Esophagus squamous epithelium (tissue), 5 donors: ENCODE results near the gene PAM16. TPM values are rescaled to one million over a fixed set of nuclear protein-coding genes. Genes with fewer than 3 reads are reported as not detected.

Experiments
- DNase-seq: peaks from one replicate; lab custom pipeline; 2025; lab: John Stamatoyannopoulos, UW
- H3K27ac ChIP-seq, 4 donors: fragments of 200-600 bp; sonication (generic); one replicate each; pipeline ENCODE4 v1.5.1; 2016 to 2019; ENCODE audit warnings: mild to moderate bottlenecking in 1 of 4
- H3K27me3 ChIP-seq, 4 donors: fragments of 200-600 bp; sonication (generic); 1 replicate in 3 of 4; 2 replicates in 1 of 4; pipeline versions ENCODE4 v1.5.1 to v1.6.0; 2017 to 2021; ENCODE audit warnings: antibody characterized with exemption in 1 of 4
- H3K36me3 ChIP-seq, 3 donors: fragments of 200-600 bp; sonication (generic); one replicate each; pipeline ENCODE4 v1.5.1; 2016 to 2019
- H3K4me1 ChIP-seq, 3 donors: fragments of 200-600 bp; sonication (generic); one replicate each; pipeline ENCODE4 v1.5.1; 2017 to 2019
- H3K4me3 ChIP-seq, 4 donors: fragments of 200-600 bp; sonication (generic); 1 replicate in 3 of 4; 2 replicates in 1 of 4; pipeline ENCODE4 v1.5.1; 2016 to 2019; ENCODE audit warnings: mild to moderate bottlenecking in 2 of 4, moderate library complexity in 1 of 4
- H3K9me3 ChIP-seq, 3 donors: fragments of 200-600 bp; sonication (generic); one replicate each; pipeline ENCODE4 v1.5.1; 2016 to 2019
- CTCF ChIP-seq, 6 experiments: fragments of 450-650 bp in 4 of 6; fragments of 200-600 bp in 2 of 6; sonication (generic) in 2 of 6; IDR thresholded peaks; one replicate each; pipeline ENCODE4 v1.5.1; 2016 to 2019; ENCODE audit warnings: antibody characterized with exemption in 6 of 6, mild to moderate bottlenecking in 4 of 6, moderate library complexity in 4 of 6
- POLR2A ChIP-seq, 4 donors: fragments of 450-650 bp; IDR thresholded peaks; one replicate each; pipeline ENCODE4 v1.6.1; 2017; ENCODE audit warnings: antibody characterized with exemption in 4 of 4, mild to moderate bottlenecking in 4 of 4, moderate library complexity in 3 of 4
- WGBS, 2 donors: methylation state at CpG; one replicate each; pipeline ENCODE4 v1.1.5; 2018; 5-methylcytosine and 5-hydroxymethylcytosine counted together
- intact Hi-C: fragments of 100-400 bp; cut with DNase I; formaldehyde crosslinking; loops from one replicate; pipeline ENCODE4 v1.15.0; 2022
- total RNA-seq, 4 donors: library from RNA; depleted of rRNA; stranded (reverse); fragments of >200 nt; gene quantifications; one replicate each; pipeline ENCODE4 v1.1.0, GENCODE V29; 2016
- donor health status: DM: yes; HTN: yes; CAD: no.

PAM16 gene
- total RNA-seq, 4 donors from 2014 or later: 29.5 to 40.8 (median 33.2) TPM

- no peak overlapping the region for H3K4me3 ChIP-seq
- no peaks in the 10 kb centered on the region for H3K9me3 ChIP-seq
- peaks cover 13 to 40% (median 18%) of the 10 kb centered on the region in 3 donors for H3K4me1 ChIP-seq
- peaks cover 5 to 57% (median 18%) of the 10 kb centered on the region in 3 donors for H3K36me3 ChIP-seq
- no peak for DNase-seq
- TF ChIP-seq CTCF (IDR thresholded peaks at IDR 0.05): no peak
- no peak for TF ChIP-seq POLR2A (IDR thresholded peaks at IDR 0.05)
- intact Hi-C loops: no loop called here
- WGBS, 2 donors: 100% methylated on average over 1 of the region's 10 CpGs; no CpG with 5 or more reads in 1 of the 2 donors
- H3K27me3 ChIP-seq: no peaks in the 10 kb centered on the region
- H3K27ac ChIP-seq: no peak overlapping the region
These were observed 13.9 kb upstream of the PAM16 start for GRCh38 chr16:4365014-4365406.

GRCh38 chr16:4364196-4365013, 13.3 kb upstream of the PAM16 start:
- Histone ChIP-seq H3K27ac (no peak overlapping the region), H3K4me3 (no peak overlapping the region), H3K27me3 (no peaks in the 10 kb centered on the region), H3K4me1 (peaks cover 8 to 35% (median 13%) of the 10 kb centered on the region in 3 donors), H3K9me3 (no peaks in the 10 kb centered on the region), H3K36me3 (peaks cover 5 to 59% (median 18%) of the 10 kb centered on the region in 3 donors)
- intact Hi-C loops: no loop called here
- no peak for DNase-seq
- WGBS, 2 donors: 78 to 88% methylated on average over 9 to 11 of the region's 37 CpGs
- TF ChIP-seq POLR2A (IDR thresholded peaks at IDR 0.05): no peak
- TF ChIP-seq CTCF (IDR thresholded peaks at IDR 0.05): no peak

GRCh38 chr16:4362476-4363135, 11.5 kb upstream of the PAM16 start:
- peaks cover 5 to 73% (median 18%) of the 10 kb centered on the region in 3 donors for H3K36me3 ChIP-seq
- intact Hi-C loops: no loop called here
- WGBS, 2 donors: 78 to 82% methylated on average over 7 to 14 of the region's 19 CpGs

GRCh38 chr16:4361944-4362311, 10.8 kb upstream of the PAM16 start:
- Histone ChIP-seq H3K9me3 (no peaks in the 10 kb centered on the region), H3K4me1 (peaks cover 0 to 14% (median 0%) of the 10 kb centered on the region in 3 donors), H3K4me3 (no peak overlapping the region), H3K27me3 (no peaks in the 10 kb centered on the region), H3K27ac (no peak overlapping the region), H3K36me3 (peaks cover 5 to 79% (median 18%) of the 10 kb centered on the region in 3 donors)
- TF ChIP-seq CTCF (IDR thresholded peaks at IDR 0.05): no peak
- TF ChIP-seq POLR2A (IDR thresholded peaks at IDR 0.05): no peak
- intact Hi-C loops: no loop called here
- DNase-seq: no peak
- WGBS, 2 donors: 70 to 71% methylated on average over 4 to 5 of the region's 12 CpGs

More at GRCh38 chr16:4362476-4363135, 11.5 kb upstream of the PAM16 start:
- Histone ChIP-seq H3K4me1 (peaks cover 0 to 21% (median 0%) of the 10 kb centered on the region in 3 donors), H3K4me3 (no peak overlapping the region), H3K27me3 (no peaks in the 10 kb centered on the region), H3K27ac (no peak overlapping the region), H3K9me3 (no peaks in the 10 kb centered on the region)
- TF ChIP-seq CTCF (IDR thresholded peaks at IDR 0.05): no peak
- no peak for TF ChIP-seq POLR2A (IDR thresholded peaks at IDR 0.05)
- DNase-seq: no peak
